Measurements from ENCODE around the gene USPL1. TPM values are rescaled to one million over a fixed set of nuclear protein-coding genes. Genes with fewer than 3 reads are reported as not detected.

USPL1 gene
- total RNA-seq, 4 donors from 2014 or later = 23.6 to 31.0 (median 27.5) TPM

DNA sequence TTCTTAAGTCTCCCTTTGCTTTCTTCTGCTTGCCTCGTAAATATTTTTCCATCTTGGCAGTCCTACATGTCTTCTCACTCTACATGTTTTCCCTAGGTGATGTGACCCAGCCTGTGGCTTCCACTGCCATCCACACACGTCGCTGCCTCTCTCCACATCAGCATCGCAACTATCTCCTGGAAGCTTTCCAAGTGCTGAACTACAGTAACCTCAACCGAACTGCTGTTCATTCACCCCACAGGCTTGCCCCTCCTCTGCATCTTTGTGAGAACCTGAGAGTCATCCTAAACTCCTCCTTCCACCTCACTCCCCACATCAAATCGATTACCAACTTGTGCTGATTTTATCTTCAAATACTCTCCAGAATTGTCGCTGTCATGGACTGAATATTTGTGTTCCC lies 41.2 kb upstream of the USPL1 start:
- intact Hi-C loops (cut with DNase I) = no loop called here
- Histone ChIP-seq H3K4me3 (replicated peaks in 1 of 3) (no peak overlapping the region), H3K9me3 (no peaks in the 10 kb centered on the region), H3K27me3 (no peaks in the 10 kb centered on the region), H3K4me1 (peaks cover 4 to 11% of the 10 kb centered on the region in 2 donors), H3K27ac (no peak overlapping the region), H3K36me3 (no peaks in the 10 kb centered on the region)
- WGBS, 2 donors = 30 to 41% methylated on average over 7 of the region's 7 CpGs
- DNase-seq = peak; percentile 29 to 32
- TF ChIP-seq, protein P1, sequence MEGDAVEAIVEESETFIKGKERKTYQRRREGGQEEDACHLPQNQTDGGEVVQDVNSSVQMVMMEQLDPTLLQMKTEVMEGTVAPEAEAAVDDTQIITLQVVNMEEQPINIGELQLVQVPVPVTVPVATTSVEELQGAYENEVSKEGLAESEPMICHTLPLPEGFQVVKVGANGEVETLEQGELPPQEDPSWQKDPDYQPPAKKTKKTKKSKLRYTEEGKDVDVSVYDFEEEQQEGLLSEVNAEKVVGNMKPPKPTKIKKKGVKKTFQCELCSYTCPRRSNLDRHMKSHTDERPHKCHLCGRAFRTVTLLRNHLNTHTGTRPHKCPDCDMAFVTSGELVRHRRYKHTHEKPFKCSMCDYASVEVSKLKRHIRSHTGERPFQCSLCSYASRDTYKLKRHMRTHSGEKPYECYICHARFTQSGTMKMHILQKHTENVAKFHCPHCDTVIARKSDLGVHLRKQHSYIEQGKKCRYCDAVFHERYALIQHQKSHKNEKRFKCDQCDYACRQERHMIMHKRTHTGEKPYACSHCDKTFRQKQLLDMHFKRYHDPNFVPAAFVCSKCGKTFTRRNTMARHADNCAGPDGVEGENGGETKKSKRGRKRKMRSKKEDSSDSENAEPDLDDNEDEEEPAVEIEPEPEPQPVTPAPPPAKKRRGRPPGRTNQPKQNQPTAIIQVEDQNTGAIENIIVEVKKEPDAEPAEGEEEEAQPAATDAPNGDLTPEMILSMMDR (IDR thresholded peaks at IDR 0.05) = no peak
- TF ChIP-seq POLR2A (IDR thresholded peaks at IDR 0.05) = no peak

DNA sequence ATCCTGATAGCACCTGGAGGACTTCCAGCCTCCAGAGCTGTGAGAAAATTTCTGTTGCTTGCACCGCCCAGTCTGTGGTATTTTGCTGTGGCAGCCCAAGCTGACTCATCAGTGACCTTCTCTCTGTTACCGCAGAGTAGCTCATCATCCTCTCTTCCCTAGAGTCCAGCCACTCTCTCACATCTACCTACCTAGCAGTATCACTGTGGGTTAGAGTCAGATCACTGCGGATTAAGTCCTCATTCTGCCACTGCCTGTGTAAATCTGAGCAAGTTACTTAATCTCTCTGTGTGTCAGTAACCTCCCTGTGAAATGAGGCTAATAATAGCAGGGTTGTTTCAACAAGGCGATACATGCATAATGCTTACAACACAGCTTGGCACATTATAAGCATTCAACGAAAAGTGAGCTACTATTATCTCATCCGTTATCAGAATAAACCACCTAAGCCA lies 40.3 kb upstream of the USPL1 start:
- no peak for DNase-seq
- intact Hi-C loops (cut with DNase I) = no loop called here
- Histone ChIP-seq H3K27ac (no peak overlapping the region), H3K4me3 (replicated peaks in 1 of 3) (no peak overlapping the region), H3K36me3 (no peaks in the 10 kb centered on the region), H3K9me3 (no peaks in the 10 kb centered on the region), H3K27me3 (no peaks in the 10 kb centered on the region), H3K4me1 (peaks cover under 1 to 5% of the 10 kb centered on the region in 2 donors)
- TF ChIP-seq, protein P1 (IDR thresholded peaks at IDR 0.05) = no peak
- no peak for TF ChIP-seq POLR2A (IDR thresholded peaks at IDR 0.05)
- 87 to 89% methylated on average over 6 of the region's 6 CpGs for WGBS, 2 donors

DNA sequence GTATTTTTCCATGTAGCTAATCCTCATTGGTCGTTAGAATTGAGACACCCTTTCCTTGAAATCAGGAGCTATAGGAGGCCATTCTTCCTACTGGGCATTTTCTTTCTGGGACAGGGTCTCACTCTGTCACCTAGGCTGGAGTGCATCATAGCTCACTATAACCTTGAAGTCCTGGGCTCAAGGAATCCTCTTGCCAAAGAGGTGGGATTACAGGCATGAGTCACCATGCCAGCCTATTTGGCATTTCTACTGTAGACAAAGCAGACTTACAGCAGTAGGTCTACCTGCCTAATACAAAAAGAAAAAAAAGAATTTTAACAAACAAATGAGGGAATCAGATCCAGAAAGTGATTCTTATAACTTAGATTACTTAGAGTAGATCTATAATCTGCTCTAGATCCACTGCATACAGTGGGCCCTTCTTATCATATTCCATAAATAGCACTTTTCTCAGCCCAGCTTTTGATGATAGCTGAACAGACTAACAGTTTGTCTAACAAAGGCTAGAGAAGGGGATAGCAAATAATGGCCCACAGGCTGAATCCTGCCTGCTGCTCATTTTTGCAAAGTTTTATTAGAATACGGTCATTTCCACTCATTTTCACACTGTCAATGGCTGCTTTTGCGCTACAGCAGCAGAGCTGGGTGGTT lies 36.7 kb upstream of the USPL1 start:
- WGBS, 2 donors = 95 to 98% methylated on average over 3 of the region's 3 CpGs
- Histone ChIP-seq H3K27me3 (no peaks in the 10 kb centered on the region), H3K36me3 (no peaks in the 10 kb centered on the region), H3K4me3 (replicated peaks in 1 of 3) (no peak overlapping the region), H3K9me3 (no peaks in the 10 kb centered on the region), H3K4me1 (peaks cover 3 to 9% of the 10 kb centered on the region in 2 donors), H3K27ac (no peak overlapping the region)
- DNase-seq = peak in 1 of 2 donors; percentile 12
- intact Hi-C loops (cut with DNase I) = no loop called here
- TF ChIP-seq, protein P1 (IDR thresholded peaks at IDR 0.05) = no peak
- no peak for TF ChIP-seq POLR2A (IDR thresholded peaks at IDR 0.05)

DNA sequence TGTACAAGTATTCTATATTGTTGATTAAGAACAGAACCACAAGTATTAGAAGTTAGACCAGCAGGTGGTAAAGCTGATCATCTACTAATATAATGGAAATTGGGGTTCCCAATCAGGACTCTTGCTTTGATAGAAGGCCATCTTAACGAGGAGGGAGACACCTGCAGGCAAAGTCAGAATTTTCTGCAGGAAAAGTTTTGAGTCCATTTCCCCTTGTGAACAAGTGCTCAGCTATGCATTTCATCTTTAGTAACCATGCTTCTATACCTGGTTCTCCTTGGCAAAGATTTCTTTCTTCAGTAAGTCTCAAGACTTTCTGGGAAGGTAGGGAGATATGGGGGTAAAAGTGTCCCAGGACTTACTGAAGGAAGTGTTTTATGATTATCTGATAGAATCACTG lies 36.1 kb upstream of the USPL1 start:
- 4 to 10% methylated on average over 1 of the region's 1 CpG for WGBS, 2 donors

More for the DNA sequence above, 36.1 kb upstream of the USPL1 start:
- DNase-seq = no peak
- no peak overlapping the region for H3K27ac ChIP-seq
- peaks cover 6 to 7% of the 10 kb centered on the region in 2 donors for H3K4me1 ChIP-seq
- H3K36me3 ChIP-seq = no peaks in the 10 kb centered on the region
- no peak overlapping the region for H3K4me3 ChIP-seq (replicated peaks in 1 of 3)
- no peak for TF ChIP-seq POLR2A (IDR thresholded peaks at IDR 0.05)
- TF ChIP-seq, protein P1 (IDR thresholded peaks at IDR 0.05) = peak in 1 of 6 experiments; percentile 27
- H3K9me3 ChIP-seq = no peaks in the 10 kb centered on the region
- H3K27me3 ChIP-seq = no peaks in the 10 kb centered on the region
- intact Hi-C loops (cut with DNase I) = no loop called here
